PC-3 (cell line): ENCODE data around the gene POLR2J. TPM values are rescaled to one million over a fixed set of nuclear protein-coding genes. Genes with fewer than 3 reads are reported as not detected.

Source experiments
- ATAC-seq: fragments of 200-7000 bp; cut with Tn5 transposase; 2 replicates; pipeline ENCODE4 v1.9.1; 2020; ENCODE audit warnings: mild to moderate bottlenecking, moderate library complexity
- BruUV-seq: library from RNA; stranded (reverse); fragments of 400-500 nt; replicated peaks from 2 replicates; lab custom pipeline; 2021; lab: Mats Ljungman, UMichigan
- CTCF ChIA-PET: fragments of 300-600 bp; sonication (Branson Sonifier 250); formaldehyde crosslinking; loops from one replicate; lab custom pipeline; 2022; ENCODE audit warnings: antibody characterized with exemption; lab: Charles Lee
- POLR2A ChIA-PET: fragments of 300-600 bp; sonication (Branson Sonifier 250); formaldehyde crosslinking; loops from one replicate; lab custom pipeline; 2022; ENCODE audit warnings: antibody characterized with exemption; ENCODE audit not compliant: unreplicated experiment; lab: Charles Lee
- DNase-seq: peaks from one replicate; pipeline ENCODE4 v3.0.0-alpha.2; 2015
- H2AFZ ChIP-seq: fragments of 300-600 bp; sonication (generic); 2 replicates; pipeline ENCODE4 v1.6.0; 2016; ENCODE audit warnings: antibody characterized with exemption, low read length
- H3F3A ChIP-seq: fragments of 300-600 bp; sonication (generic); one replicate; pipeline ENCODE4 v1.6.0; 2017; ENCODE audit warnings: antibody characterized with exemption, low read length, control low read depth, mild to moderate bottlenecking; ENCODE audit not compliant: unreplicated experiment
- H3K27ac ChIP-seq: fragments of 300-600 bp; sonication (generic); 2 replicates; pipeline ENCODE4 v1.5.1; 2016; ENCODE audit warnings: mild to moderate bottlenecking, low read length
- H3K27me3 ChIP-seq: fragments of 300-600 bp; sonication (generic); 2 replicates; pipeline ENCODE4 v1.6.1; 2016; ENCODE audit warnings: low read length, mixed read lengths
- H3K36me3 ChIP-seq: fragments of 300-600 bp; sonication (generic); 2 replicates; pipeline ENCODE4 v1.6.1; 2016; ENCODE audit warnings: low read depth, mixed run types, low read length, mixed read lengths
- H3K4me1 ChIP-seq: fragments of 300-600 bp; sonication (generic); 2 replicates; pipeline ENCODE4 v1.5.1; 2016; ENCODE audit warnings: low read length; ENCODE audit not compliant: insufficient read depth
- H3K4me2 ChIP-seq: fragments of 300-600 bp; sonication (generic); 2 replicates; pipeline ENCODE4 v1.6.0; 2016; ENCODE audit warnings: low read length
- H3K4me3 ChIP-seq: fragments of 300-600 bp; sonication (generic); 2 replicates; pipeline ENCODE4 v1.5.1; 2016; ENCODE audit warnings: mild to moderate bottlenecking, low read length, mixed read lengths
- H3K79me2 ChIP-seq: fragments of 300-600 bp; sonication (generic); 2 replicates; pipeline ENCODE4 v1.6.1; 2017; ENCODE audit warnings: low read length, mixed read lengths
- H3K9ac ChIP-seq: fragments of 300-600 bp; sonication (generic); 2 replicates; pipeline ENCODE4 v1.6.0; 2016; ENCODE audit warnings: mild to moderate bottlenecking, low read length
- H3K9me2 ChIP-seq: fragments of 300-600 bp; sonication (generic); replicated peaks from 2 replicates; pipeline ENCODE4 v1.6.1; 2016; ENCODE audit warnings: mixed run types, low read length, mixed read lengths
- H3K9me3 ChIP-seq: fragments of 300-600 bp; sonication (generic); 2 replicates; pipeline ENCODE4 v1.6.1; 2016; ENCODE audit warnings: low read length, mixed read lengths
- H4K20me1 ChIP-seq: fragments of 300-600 bp; sonication (generic); 2 replicates; pipeline ENCODE4 v1.6.1; 2016; ENCODE audit warnings: low read length, mixed read lengths
- EZH2 ChIP-seq: fragments of 300-600 bp; sonication (generic); IDR thresholded peaks from one replicate; pipeline ENCODE4 v1.6.1; 2017; ENCODE audit warnings: antibody characterized with exemption, mild to moderate bottlenecking, low read length; ENCODE audit not compliant: unreplicated experiment
- EZH2phosphoT487 ChIP-seq: fragments of 300-600 bp; sonication (generic); IDR thresholded peaks from 2 replicates; pipeline ENCODE4 v1.6.1; 2018; ENCODE audit warnings: mild to moderate bottlenecking, antibody characterized with exemption, low read length, borderline replicate concordance
- intact Hi-C: fragments of 100-400 bp; cut with micrococcal nuclease; formaldehyde crosslinking; loops from 2 replicates; pipeline ENCODE4 v1.9.0; 2023
- total RNA-seq: library from RNA; depleted of rRNA; stranded (reverse); fragments of >200 nt; gene quantifications from 2 replicates; pipeline ENCODE4 v1.2.3, GENCODE V29; 2014
- TF ChIP-seq, protein P1 (sequence below): fragments of 300-600 bp; sonication (generic); conservative IDR thresholded peaks from 2 replicates; pipeline ENCODE4 v1.5.1; 2017; ENCODE audit warnings: antibody characterized with exemption, low read depth, mild to moderate bottlenecking, low read length

The POLR2J gene
- total RNA-seq, 1 experiment from 2014 or later = 101 TPM

DNA sequence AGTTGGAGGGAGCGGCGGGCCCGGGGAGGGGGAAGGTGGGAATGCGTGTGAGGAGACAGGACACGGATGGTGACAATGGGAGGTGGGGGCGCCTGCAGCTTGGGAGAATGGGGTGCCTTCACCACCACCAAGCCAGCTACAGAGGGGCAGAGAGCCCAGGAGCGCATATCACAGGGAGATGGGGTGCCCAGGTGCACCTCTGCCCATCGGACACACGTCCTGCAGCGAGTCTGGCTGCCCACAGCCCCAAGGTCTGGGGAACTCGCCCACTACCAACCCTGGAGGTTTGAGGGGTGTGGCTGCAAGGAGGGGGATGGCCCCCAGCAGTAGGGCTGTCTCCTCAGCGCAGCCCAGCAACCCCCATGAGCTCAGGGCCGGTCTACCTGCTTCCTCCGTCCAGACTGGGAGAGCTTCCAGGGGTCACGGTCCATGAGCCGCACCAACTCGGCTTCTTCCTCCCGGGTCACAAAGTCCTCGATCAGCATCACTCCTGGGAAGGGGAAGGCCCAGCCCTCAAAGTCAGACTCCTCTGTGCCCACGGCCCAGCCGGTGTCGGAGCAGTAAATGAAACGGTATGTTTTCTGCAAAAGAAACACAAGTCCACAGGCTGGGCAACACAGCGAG is 19.4 kb downstream of the POLR2J start:
- H3K79me2 ChIP-seq = peaks cover 11% of the 10 kb centered on the region
- H3K4me1 ChIP-seq = peaks cover 10% of the 10 kb centered on the region; the same call in 1 of the 2 replicates
- no peaks in the 10 kb centered on the region for H3K27me3 ChIP-seq
- ChIA-PET POLR2A (no interaction called here), CTCF (interaction anchor here (1.0 kb wide), 1 partner anchor 9 kb away, joined by 3 read pairs; no protein-coding TSS in a partner anchor)
- H3K36me3 ChIP-seq = 0 out of 2 replicates have a peak, but pooled peaks cover 3% of the 10 kb centered on the region
- H3K4me3 ChIP-seq = no peak overlapping the region
- no peaks in the 10 kb centered on the region for H4K20me1 ChIP-seq
- TF ChIP-seq EZH2phosphoT487 = no peak
- H3K9me2 ChIP-seq = no peaks in the 10 kb centered on the region
- ATAC-seq (no peak), DNase-seq (no peak)
- H3F3A ChIP-seq = no peaks in the 10 kb centered on the region
- intact Hi-C loops = no loop called here
- H3K27ac ChIP-seq = no peak overlapping the region
- no TSS peak for BruUV-seq
- no peaks in the 10 kb centered on the region for H3K9me3 ChIP-seq
- H2AFZ ChIP-seq = no peak overlapping the region
- no peak overlapping the region for H3K4me2 ChIP-seq
- no peak overlapping the region for H3K9ac ChIP-seq

DNA sequence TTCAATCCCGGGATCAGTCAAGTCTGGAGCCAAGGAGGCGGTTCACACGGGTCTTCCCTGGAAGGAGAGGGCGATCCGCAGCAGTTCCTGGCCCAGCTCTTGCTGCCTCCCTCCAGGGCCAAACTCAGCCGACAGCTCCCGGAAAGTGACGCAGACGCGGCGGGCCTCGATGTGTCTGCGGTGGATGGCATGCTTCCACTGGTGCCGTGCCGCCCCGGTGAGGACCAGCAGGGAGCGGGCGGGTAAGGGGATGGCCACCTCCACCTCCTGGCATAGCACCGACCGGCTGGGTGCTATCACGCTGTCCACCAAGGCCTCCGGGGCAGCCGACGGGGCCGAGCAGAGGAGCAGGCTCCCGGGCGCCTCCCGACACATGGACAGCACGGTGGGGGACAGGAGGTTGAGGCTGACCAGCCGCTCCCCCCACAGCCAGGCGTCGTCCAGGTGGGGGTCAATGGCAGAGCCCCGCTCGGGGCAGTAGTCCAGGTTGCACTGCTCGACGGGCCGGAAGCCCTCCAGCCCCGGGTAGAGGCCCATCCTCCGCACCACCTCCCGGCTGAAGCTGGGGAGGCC is 21.3 kb downstream of the POLR2J start:
- Histone ChIP-seq H3K4me1 (peaks cover 6% of the 10 kb centered on the region; the same call in 1 of the 2 replicates), H3K27me3 (no peaks in the 10 kb centered on the region), H3F3A (no peaks in the 10 kb centered on the region), H4K20me1 (no peaks in the 10 kb centered on the region), H3K9ac (no peak overlapping the region), H3K4me3 (no peak overlapping the region), H3K79me2 (no peaks in the 10 kb centered on the region), H3K9me3 (no peaks in the 10 kb centered on the region), H2AFZ (no peak overlapping the region), H3K36me3 (0 out of 2 replicates have a peak, but pooled peaks cover 3% of the 10 kb centered on the region), H3K4me2 (no peak overlapping the region), H3K9me2 (no peaks in the 10 kb centered on the region), H3K27ac (no peak overlapping the region)
- BruUV-seq = no TSS peak
- ChIA-PET CTCF (no interaction called here), POLR2A (no interaction called here)
- no peak for DNase-seq
- TF ChIP-seq, protein P1, sequence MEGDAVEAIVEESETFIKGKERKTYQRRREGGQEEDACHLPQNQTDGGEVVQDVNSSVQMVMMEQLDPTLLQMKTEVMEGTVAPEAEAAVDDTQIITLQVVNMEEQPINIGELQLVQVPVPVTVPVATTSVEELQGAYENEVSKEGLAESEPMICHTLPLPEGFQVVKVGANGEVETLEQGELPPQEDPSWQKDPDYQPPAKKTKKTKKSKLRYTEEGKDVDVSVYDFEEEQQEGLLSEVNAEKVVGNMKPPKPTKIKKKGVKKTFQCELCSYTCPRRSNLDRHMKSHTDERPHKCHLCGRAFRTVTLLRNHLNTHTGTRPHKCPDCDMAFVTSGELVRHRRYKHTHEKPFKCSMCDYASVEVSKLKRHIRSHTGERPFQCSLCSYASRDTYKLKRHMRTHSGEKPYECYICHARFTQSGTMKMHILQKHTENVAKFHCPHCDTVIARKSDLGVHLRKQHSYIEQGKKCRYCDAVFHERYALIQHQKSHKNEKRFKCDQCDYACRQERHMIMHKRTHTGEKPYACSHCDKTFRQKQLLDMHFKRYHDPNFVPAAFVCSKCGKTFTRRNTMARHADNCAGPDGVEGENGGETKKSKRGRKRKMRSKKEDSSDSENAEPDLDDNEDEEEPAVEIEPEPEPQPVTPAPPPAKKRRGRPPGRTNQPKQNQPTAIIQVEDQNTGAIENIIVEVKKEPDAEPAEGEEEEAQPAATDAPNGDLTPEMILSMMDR = no peak
- no peak for TF ChIP-seq EZH2phosphoT487
- TF ChIP-seq EZH2 = no peak
- ATAC-seq = no peak
- intact Hi-C loops = no loop called here

DNA sequence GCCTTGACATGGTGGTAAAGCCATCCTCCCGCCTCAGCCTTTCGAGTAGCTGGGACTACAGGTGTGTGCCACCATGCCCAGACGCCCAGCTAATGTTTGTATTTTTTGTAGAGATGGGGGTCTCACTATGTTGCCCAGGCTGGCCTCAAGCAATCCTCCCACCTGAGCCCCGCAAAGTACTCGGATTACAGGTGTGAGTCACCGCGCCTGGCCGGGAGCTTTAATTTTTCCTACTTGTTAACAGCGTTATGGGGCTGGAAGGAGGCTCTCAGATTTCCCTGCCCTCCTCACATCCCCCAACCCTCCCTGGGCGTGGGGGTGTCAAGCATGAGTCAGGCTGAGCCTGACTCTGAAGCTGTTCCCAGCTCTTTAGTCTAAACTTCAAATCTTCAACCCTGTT is 22.4 kb downstream of the POLR2J start:
- intact Hi-C loops = no loop called here
- H4K20me1 ChIP-seq = no peaks in the 10 kb centered on the region
- ChIA-PET CTCF (interaction anchor here (0.5 to 1.2 kb wide), 2 partner anchors 52 to 348 kb away, joined by 3 to 10 read pairs; no protein-coding TSS in a partner anchor), POLR2A (no interaction called here)
- H3K4me2 ChIP-seq = 0 out of 2 replicates have a peak overlapping the region, but pooled peaks have one; percentile 24
- no peaks in the 10 kb centered on the region for H3K9me3 ChIP-seq
- H3K79me2 ChIP-seq = no peaks in the 10 kb centered on the region
- H2AFZ ChIP-seq = no peak overlapping the region
- no peak overlapping the region for H3K9ac ChIP-seq
- BruUV-seq = TSS peak; percentile 19
- TF ChIP-seq EZH2phosphoT487 = no peak
- TF ChIP-seq EZH2 = no peak
- TF ChIP-seq, protein P1 = no peak
- peak overlapping the region; percentile 29 for H3K27ac ChIP-seq
- no peaks in the 10 kb centered on the region for H3F3A ChIP-seq
- H3K4me3 ChIP-seq = no peak overlapping the region
- no peaks in the 10 kb centered on the region for H3K27me3 ChIP-seq
- H3K36me3 ChIP-seq = 0 out of 2 replicates have a peak, but pooled peaks cover 3% of the 10 kb centered on the region
- peaks cover 6% of the 10 kb centered on the region; the same call in 1 of the 2 replicates for H3K4me1 ChIP-seq
- H3K9me2 ChIP-seq = no peaks in the 10 kb centered on the region
- ATAC-seq (peak; percentile 86), DNase-seq (peak; percentile 67)
